Testis (tissue), 2 donors: Measurements from ENCODE around the gene DGKZ.

Source experiments
- CTCF ChIP-seq, 3 experiments: fragments of 450-650 bp in 2 of 3; fragments of 200-600 bp in 1 of 3; sonication (generic) in 1 of 3; IDR thresholded peaks; one replicate each; pipeline ENCODE4 v1.5.1; 2016 to 2019; ENCODE audit warnings: antibody characterized with exemption in 3 of 3, mild to moderate bottlenecking in 2 of 3, moderate library complexity in 1 of 3
- POLR2A ChIP-seq: fragments of 450-650 bp; IDR thresholded peaks from one replicate; pipeline ENCODE4 v1.6.1; 2017; ENCODE audit warnings: antibody characterized with exemption, mild to moderate bottlenecking, moderate library complexity

GRCh38 chr11:46421257-46421880, 74.1 kb downstream of the DGKZ start:
- TF ChIP-seq CTCF (IDR thresholded peaks at IDR 0.05) (no peak), POLR2A (no peak)
